Heart left ventricle (tissue), 16 donors: Measurements from ENCODE around the gene FBXL17. TPM values are rescaled to one million over a fixed set of nuclear protein-coding genes. Genes with fewer than 3 reads are reported as not detected.

Source experiments
- ATAC-seq, 4 donors: fragments of 200-7000 bp; cut with Tn5 transposase; one replicate each; pipeline ENCODE4 v1.9.1; 2020 to 2022; ENCODE audit warnings: moderate library complexity in 4 of 4, mild to moderate bottlenecking in 3 of 4, moderate number of reproducible peaks in 1 of 4
- DNase-seq, 5 donors: peaks; one replicate each; pipeline ENCODE4 v3.0.0-alpha.2; 2020
- H3K27ac ChIP-seq, 12 donors: fragments of 200-600 bp; sonication (generic) in 4 of 12; one replicate each; pipeline versions ENCODE4 v1.5.0 to v1.8.0; 2016 to 2022; ENCODE audit warnings: mild to moderate bottlenecking in 2 of 12
- H3K27me3 ChIP-seq, 9 donors: fragments of 200-600 bp; sonication (generic) in 2 of 9; one replicate each; pipeline versions ENCODE4 v1.5.1 to v1.8.0; 2016 to 2022; ENCODE audit warnings: mild to moderate bottlenecking in 3 of 9
- H3K36me3 ChIP-seq, 9 donors: fragments of 200-600 bp; sonication (generic) in 2 of 9; one replicate each; pipeline versions ENCODE4 v1.5.0 to v1.8.0; 2018 to 2022; ENCODE audit warnings: mild to moderate bottlenecking in 2 of 9
- H3K4me1 ChIP-seq, 12 donors: fragments of 200-600 bp; sonication (generic) in 4 of 12; one replicate each; pipeline versions ENCODE4 v1.5.0 to v1.8.0; 2016 to 2022; ENCODE audit warnings: mild to moderate bottlenecking in 3 of 12
- H3K4me3 ChIP-seq, 12 donors: fragments of 200-600 bp; sonication (generic) in 4 of 12; one replicate each; pipeline versions ENCODE4 v1.5.0 to v1.8.0; 2017 to 2022; ENCODE audit warnings: mild to moderate bottlenecking in 9 of 12, moderate library complexity in 4 of 12
- H3K9me3 ChIP-seq, 12 donors: fragments of 200-600 bp; sonication (generic) in 4 of 12; one replicate each; pipeline versions ENCODE4 v1.5.0 to v1.8.0; 2016 to 2022; ENCODE audit warnings: mild to moderate bottlenecking in 1 of 12
- CTCF ChIP-seq, 12 donors: fragments of 200-600 bp; sonication (generic) in 4 of 12; IDR thresholded peaks; one replicate each; pipeline versions ENCODE4 v1.5.0 to v1.8.0; 2018 to 2022; ENCODE audit warnings: antibody characterized with exemption in 12 of 12, mild to moderate bottlenecking in 5 of 12
- POLR2A ChIP-seq, 2 donors: fragments of 450-650 bp; IDR thresholded peaks; one replicate each; pipeline ENCODE4 v1.6.1; 2017; ENCODE audit warnings: antibody characterized with exemption in 2 of 2, mild to moderate bottlenecking in 2 of 2, moderate library complexity in 2 of 2
- WGBS, 4 donors: extraction: QIAGEN DNeasy Blood & Tissue Kit in 2 of 4; methylation state at CpG; one replicate each; pipeline versions ENCODE4 v1.1.5 to v1.1.7; 2013 to 2018; 5-methylcytosine and 5-hydroxymethylcytosine counted together
- intact Hi-C, 10 donors: fragments of 100-400 bp; cut with DNase I; formaldehyde crosslinking; loops; one replicate each; pipeline versions ENCODE4 v1.11.1 to v1.14.2; 2022
- polyA plus RNA-seq, 2 donors: library from polyadenylated mRNA; stranded (reverse); fragments of 200-250 nt; gene quantifications; one replicate each; pipeline ENCODE4 v1.2.3, GENCODE V29; 2013
- total RNA-seq, 9 donors: library from RNA; depleted of rRNA in 2 of 9; stranded (reverse); fragments of >200 nt in 2 of 9; fragmentation: NEBNext Ultra II Directional in 3 of 9; extraction: Animal tissue kit (Norgen Biotek cat#: 25700) in 3 of 9; gene quantifications; one replicate each; pipeline versions ENCODE4 v1.1.0 to v1.2.4, GENCODE V29; 2016 to 2023
- donor health status: ischemic (EF 13 %, LVEDD 7.1; RV severe dilation, severe dysfunction).
- donor health status: healthy with polysubstance abuse.
- donor health status: DM: no; HTN: yes; CAD: no.
- donor health status: DM: no; HTN: no; CAD: no.
- donor health status: ischemic (EF 25% LVEDD 6.9; RV normal size, moderate dysfunction).
- donor health status: ischemic (EF 25% LVEDD 5.7; RV mildly dilated, moderate dysfunction).
- donor health status: healthy.
- donor health status: DM: yes; HTN: yes; CAD: no.
- donor health status: ischemic (EF 35%, LVEDD 5.7; RV mildly dilated, moderate dysfunction).
- donor health status: nonischemic (EF 11% LVEDD 7.7; RV severe dilation, severe dysfunction).
- donor health status: DM: yes; HTN: yes; CAD: no.
- donor health status: PGD.
- donor health status: ischemic (EF 29% LVEDD 5.4; RV normal size, mild dysfunction).
- donor health status: nonischemic (EF 23%, LVEDD 6.1; RV moderate dilation, normal function).

The FBXL17 gene
- total and polyA plus RNA-seq, 11 donors = 10.2 to 39.4 (median 33.1) TPM

- TF ChIP-seq CTCF (IDR thresholded peaks at IDR 0.05) (no peak), POLR2A (IDR thresholded peaks at IDR 0.05) (no peak)
These were observed 5.9 kb upstream of the FBXL17 start for GRCh38 chr5:108387758-108388157.

GRCh38 chr5:108386345-108387061, 4.6 kb upstream of the FBXL17 start:
- TF ChIP-seq CTCF (IDR thresholded peaks at IDR 0.05) = no peak
- TF ChIP-seq POLR2A (IDR thresholded peaks at IDR 0.05) = no peak
- 76 to 85% (median 83%) methylated on average over 3 of the region's 3 CpGs for WGBS, 4 donors
- no peaks in the 10 kb centered on the region for H3K9me3 ChIP-seq
- no peak overlapping the region for H3K27ac ChIP-seq
- ATAC-seq (no peak), DNase-seq (no peak)
- peaks cover 0 to 11% (median 7%) of the 10 kb centered on the region in 12 donors for H3K4me1 ChIP-seq
- H3K27me3 ChIP-seq = no peaks in the 10 kb centered on the region
- intact Hi-C loops = loop anchor here in 2 of 10 donors (10.0 kb wide), 2 partner anchors 358 to 1018 kb away; partner anchors contain the start of genes FER (in 1 of the 2) and PJA2 (in 1 of the 2)
- no peaks in the 10 kb centered on the region for H3K36me3 ChIP-seq
- no peak overlapping the region for H3K4me3 ChIP-seq

More at GRCh38 chr5:108387758-108388157, 5.9 kb upstream of the FBXL17 start:
- Histone ChIP-seq H3K9me3 (no peaks in the 10 kb centered on the region), H3K27me3 (no peaks in the 10 kb centered on the region), H3K27ac (no peak overlapping the region), H3K4me3 (no peak overlapping the region), H3K4me1 (peaks cover 0 to 7% (median 4%) of the 10 kb centered on the region in 12 donors), H3K36me3 (no peaks in the 10 kb centered on the region)
- peak in 1 of 4 donors; percentile 30 for ATAC-seq
- 56 to 63% (median 57%) methylated on average over 3 of the region's 3 CpGs for WGBS, 4 donors
- intact Hi-C loops = loop anchor here in 2 of 10 donors (10.0 kb wide), 2 partner anchors 357 to 1017 kb away; partner anchors contain the start of genes FER (in 1 of the 2) and PJA2 (in 1 of the 2)
- no peak for DNase-seq

- intact Hi-C loops = loop anchor here in 2 of 10 donors (10.0 kb wide), 2 partner anchors 360 to 1020 kb away; partner anchors contain the start of genes FER (in 1 of the 2) and PJA2 (in 1 of the 2)
- no peak for ATAC-seq
- no peaks in the 10 kb centered on the region for H3K36me3 ChIP-seq
- 80 to 96% (median 94%) methylated on average over 1 of the region's 1 CpG for WGBS, 4 donors
- TF ChIP-seq POLR2A (IDR thresholded peaks at IDR 0.05) (no peak), CTCF (IDR thresholded peaks at IDR 0.05) (no peak)
- no peaks in the 10 kb centered on the region for H3K27me3 ChIP-seq
- no peak for DNase-seq
- no peak overlapping the region for H3K27ac ChIP-seq
- H3K4me1 ChIP-seq = peaks cover 0 to 15% (median 10%) of the 10 kb centered on the region in 12 donors
- H3K9me3 ChIP-seq = no peaks in the 10 kb centered on the region
- H3K4me3 ChIP-seq = no peak overlapping the region
These were observed 2.8 kb upstream of the FBXL17 start for GRCh38 chr5:108384741-108385140.

- DNase-seq (no peak), ATAC-seq (no peak)
- TF ChIP-seq CTCF (IDR thresholded peaks at IDR 0.05) (no peak), POLR2A (IDR thresholded peaks at IDR 0.05) (no peak)
- Histone ChIP-seq H3K4me3 (peak overlapping the region; percentile 66 to 96 (median 92)), H3K4me1 (peaks cover 0 to 25% (median 16%) of the 10 kb centered on the region in 12 donors), H3K9me3 (no peaks in the 10 kb centered on the region), H3K36me3 (no peaks in the 10 kb centered on the region), H3K27me3 (no peaks in the 10 kb centered on the region), H3K27ac (peak overlapping the region; percentile 95 to 100 (median 99))
- WGBS, 4 donors = 17 to 26% (median 20%) methylated on average over 9 of the region's 9 CpGs
- intact Hi-C loops = loop anchor here in 2 of 10 donors (10.0 kb wide), 2 partner anchors 362 to 1022 kb away; partner anchors contain the start of genes FER (in 1 of the 2) and PJA2 (in 1 of the 2)
These were observed 959 bp upstream of the FBXL17 start for GRCh38 chr5:108382784-108383330.
